Measurements from ENCODE around the gene SNAPIN. TPM values are rescaled to one million over a fixed set of nuclear protein-coding genes. Genes with fewer than 3 reads are reported as not detected.

The SNAPIN gene
- total RNA-seq, 1 experiment from 2014 or later: 64.0 TPM

DNA sequence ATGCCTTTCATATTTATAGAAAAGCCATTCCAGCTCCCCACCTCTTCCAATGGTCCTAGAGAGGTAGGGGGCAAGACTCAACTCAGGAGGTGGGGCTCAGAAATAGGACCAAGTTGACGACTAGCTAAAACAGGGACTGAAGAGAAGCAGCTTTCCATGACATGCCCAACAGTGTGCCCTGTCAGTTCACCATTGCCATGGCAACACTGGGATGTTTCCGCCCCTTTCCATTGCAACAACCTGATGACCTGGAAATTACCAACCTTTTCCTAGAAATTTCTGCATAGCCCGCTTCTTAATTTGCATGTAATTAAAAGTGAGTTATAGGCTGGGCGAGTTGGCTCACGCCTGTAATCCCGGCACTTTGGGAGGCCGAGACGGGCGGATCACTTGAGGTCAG lies 47.0 kb downstream of the SNAPIN start:
- no peak for DNase-seq (ENCODE audit: low read depth)

GRCh38 chr1:153711026-153711425 lies 52.5 kb downstream of the SNAPIN start:
- no peak for DNase-seq (ENCODE audit: low read depth)

Small RNA genes within 50 kb of the gene (small RNA-seq; reads per million reads assigned to genes)
- gene MIR8083 (not detected), gene RN7SL372P (not detected)

Other genes with a start within 250 kb of the SNAPIN start
- gene S100A7A, start 242.2 kb upstream of the SNAPIN start, total RNA-seq (2014; rRNA removed; shearing (Covaris generic)): not detected in 2 replicates
- not detected in 2 replicates for gene S100A7, start 198.1 kb upstream of the SNAPIN start, total RNA-seq (2014; rRNA removed; shearing (Covaris generic))
- 1,050 and 1,792 TPM in 2 replicates for gene S100A6, start 122.7 kb upstream of the SNAPIN start, total RNA-seq (2014; rRNA removed; shearing (Covaris generic))
- gene S100A5, start 117.8 kb upstream of the SNAPIN start, total RNA-seq (2014; rRNA removed; shearing (Covaris generic)): 0.53 and 2.4 TPM in 2 replicates
- gene S100A4, start 112.9 kb upstream of the SNAPIN start, total RNA-seq (2014; rRNA removed; shearing (Covaris generic)): 25.4 and 29.0 TPM in 2 replicates
- 9.6 and 14.4 TPM in 2 replicates for gene S100A3, start 109.4 kb upstream of the SNAPIN start, total RNA-seq (2014; rRNA removed; shearing (Covaris generic))
- 79.0 and 143 TPM in 2 replicates for gene S100A2, start 92.9 kb upstream of the SNAPIN start, total RNA-seq (2014; rRNA removed; shearing (Covaris generic))
- 862 and 1,038 TPM in 2 replicates for gene S100A16, start 45.6 kb upstream of the SNAPIN start, total RNA-seq (2014; rRNA removed; shearing (Covaris generic))
- gene S100A14, start 42.4 kb upstream of the SNAPIN start, total RNA-seq (2014; rRNA removed; shearing (Covaris generic)): 0.88 TPM in 1 of 2 replicates, not detected in the other
- gene S100A13, start 31.2 kb upstream of the SNAPIN start, total RNA-seq (2014; rRNA removed; shearing (Covaris generic)): 71.0 and 106 TPM in 2 replicates
- gene S100A1, start 30.3 kb upstream of the SNAPIN start, total RNA-seq (2014; rRNA removed; shearing (Covaris generic)): 0.17 TPM in 1 of 2 replicates, not detected in the other
- gene CHTOP, start 24.6 kb upstream of the SNAPIN start, total RNA-seq (2014; rRNA removed; shearing (Covaris generic)): 46.3 and 55.8 TPM in 2 replicates
- 359 and 368 TPM in 2 replicates for gene ILF2, start 12.3 kb downstream of the SNAPIN start, total RNA-seq (2014; rRNA removed; shearing (Covaris generic))
- gene NPR1, start 20.0 kb downstream of the SNAPIN start, total RNA-seq (2014; rRNA removed; shearing (Covaris generic)): 0.02 and 0.03 TPM in 2 replicates
- 22.1 and 22.2 TPM in 2 replicates for gene INTS3, start 69.3 kb downstream of the SNAPIN start, total RNA-seq (2014; rRNA removed; shearing (Covaris generic))
- 0.74 and 4.5 TPM in 2 replicates for gene SLC27A3, start 116.7 kb downstream of the SNAPIN start, total RNA-seq (2014; rRNA removed; shearing (Covaris generic))

Data from HT1080 (cell line).